SK-N-SH treated with all-trans-retinoic acid at 6 μM for 48 hours (cell line): Measurements from ENCODE around the gene FNDC11.

Source experiments
- CREB5 ChIP-seq: fragments of 250-450 bp; sonication (Bioruptor Pico); IDR thresholded peaks from 2 replicates; pipeline ENCODE4 v1.5.1; 2020; ENCODE audit warnings: low read depth, mild to moderate bottlenecking, moderate library complexity
- CSDC2 ChIP-seq: fragments of 250-450 bp; sonication (Bioruptor Pico); IDR thresholded peaks from 2 replicates; pipeline ENCODE4 v1.5.0; 2020; ENCODE audit warnings: mild to moderate bottlenecking, moderate library complexity
- GLIS3 ChIP-seq: fragments of 250-450 bp; sonication (Bioruptor Pico); IDR thresholded peaks from 2 replicates; pipeline ENCODE4 v1.5.0; 2020; ENCODE audit warnings: mild to moderate bottlenecking, moderate library complexity
- ISL1 ChIP-seq: fragments of 250-450 bp; sonication (Bioruptor Pico); IDR thresholded peaks from 2 replicates; pipeline ENCODE4 v2.1.2; 2022; ENCODE audit warnings: mild to moderate bottlenecking, moderate library complexity
- OSR1 ChIP-seq: fragments of 250-450 bp; sonication (Bioruptor Pico); IDR thresholded peaks from 2 replicates; pipeline ENCODE4 v1.8.0; 2022; ENCODE audit warnings: moderate library complexity, mild to moderate bottlenecking, inconsistent platforms
- PATZ1 ChIP-seq: fragments of 250-450 bp; sonication (Bioruptor Pico); IDR thresholded peaks from 2 replicates; pipeline ENCODE4 v1.8.0; 2020; ENCODE audit warnings: mild to moderate bottlenecking, moderate library complexity, borderline replicate concordance
- PPARA ChIP-seq: fragments of 250-450 bp; sonication (Bioruptor Pico); IDR thresholded peaks from 2 replicates; pipeline ENCODE4 v1.5.0; 2020; ENCODE audit warnings: mild to moderate bottlenecking, borderline replicate concordance
- RARB ChIP-seq: fragments of 250-450 bp; sonication (Bioruptor Pico); IDR thresholded peaks from 2 replicates; pipeline ENCODE4 v1.8.0; 2021; ENCODE audit warnings: mild to moderate bottlenecking, moderate library complexity
- SNAI2 ChIP-seq: fragments of 250-450 bp; sonication (Bioruptor Pico); IDR thresholded peaks from 2 replicates; pipeline ENCODE4 v1.5.0; 2020; ENCODE audit warnings: mild to moderate bottlenecking, moderate library complexity
- TSHZ2 ChIP-seq: fragments of 250-450 bp; sonication (Bioruptor Pico); IDR thresholded peaks from 2 replicates; pipeline ENCODE4 v1.5.0; 2020; ENCODE audit warnings: mild to moderate bottlenecking, moderate library complexity
- ZC3H10 ChIP-seq: fragments of 250-450 bp; sonication (Bioruptor Pico); IDR thresholded peaks from 2 replicates; pipeline ENCODE4 v1.5.1; 2021; ENCODE audit warnings: mild to moderate bottlenecking, moderate library complexity
- ZFP3 ChIP-seq: fragments of 250-450 bp; sonication (Bioruptor Pico); IDR thresholded peaks from 2 replicates; pipeline ENCODE4 v1.5.0; 2020; ENCODE audit warnings: mild to moderate bottlenecking, moderate library complexity
- ZFP30 ChIP-seq: fragments of 450-650 bp; formaldehyde crosslinking; IDR thresholded peaks from 2 replicates; pipeline ENCODE4 v1.5.0; 2022; ENCODE audit warnings: mild to moderate bottlenecking, moderate library complexity
- ZNF565 ChIP-seq: fragments of 450-650 bp; formaldehyde crosslinking; conservative IDR thresholded peaks from 2 replicates; pipeline ENCODE4 v1.5.0; 2020; ENCODE audit warnings: low read depth, mild to moderate bottlenecking, moderate library complexity

GRCh38 chr20:63602321-63602720 lies 48.4 kb downstream of the FNDC11 start:
- TF ChIP-seq CREB5 (CRISPR knock-in tag) (no peak), ZFP3 (CRISPR knock-in tag) (no peak), ISL1 (CRISPR knock-in tag) (no peak), PATZ1 (CRISPR knock-in tag) (no peak), OSR1 (CRISPR knock-in tag) (no peak), ZC3H10 (CRISPR knock-in tag) (no peak), RARB (no peak), ZFP30 (CRISPR knock-in tag) (no peak), SNAI2 (CRISPR knock-in tag) (no peak), TSHZ2 (CRISPR knock-in tag) (no peak), GLIS3 (CRISPR knock-in tag) (no peak), CSDC2 (CRISPR knock-in tag) (no peak), PPARA (no peak), ZNF565 (CRISPR knock-in tag) (no peak)
